Activated naive CD4-positive, alpha-beta T cell treated with anti-CD3 and anti-CD28 coated beads, Interleukin-2, amount 10 ng/mL, durations not matched to agents 5 hours and 36 hours (primary cell): Measurements from ENCODE around the gene CYP4F22. TPM values are rescaled to one million over a fixed set of nuclear protein-coding genes. Genes with fewer than 3 reads are reported as not detected.

Experiments used
- total RNA-seq, 2 experiments: library from RNA; stranded (reverse); gene quantifications; one replicate each; pipeline ENCODE4 v1.2.3, GENCODE V29; 2021

The CYP4F22 gene
- under 1 TPM; 0.12 to 0.23 TPM for total RNA-seq

DNA sequence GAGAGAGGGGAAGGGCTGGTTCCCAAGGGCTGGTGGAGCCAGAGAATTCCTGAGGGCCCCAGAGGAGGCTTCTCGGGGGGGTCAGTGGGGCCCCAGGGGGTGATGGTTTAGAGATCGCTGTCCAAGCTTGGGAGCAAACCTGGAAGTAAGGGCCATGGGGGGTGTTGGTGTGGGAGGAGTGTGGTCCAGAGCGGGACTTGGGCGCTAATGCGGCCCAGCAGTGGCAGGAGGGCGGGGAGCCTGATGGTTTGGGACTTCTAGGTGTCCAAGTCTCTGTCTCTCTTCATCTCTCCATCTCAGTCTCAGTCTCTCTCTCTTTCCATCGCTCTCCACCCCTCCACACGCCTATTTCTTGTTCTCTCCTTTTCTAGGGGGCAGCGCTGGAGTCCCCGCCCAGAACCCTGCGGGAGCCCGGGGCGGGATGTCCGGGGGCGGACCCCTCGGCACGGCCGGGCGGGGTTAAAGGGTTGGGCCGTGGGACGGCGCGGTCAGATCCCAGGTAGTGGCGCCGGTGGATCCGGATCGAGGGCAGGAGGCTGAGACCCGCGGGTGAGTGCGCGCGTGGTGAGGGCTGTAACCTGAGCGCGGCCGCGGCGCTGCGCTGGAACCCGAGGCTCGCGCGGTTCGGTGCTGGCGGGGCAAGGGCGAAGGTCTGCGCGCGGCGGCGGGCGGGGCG lies at the start of gene CYP4F22:
CYP4F22 (plus strand) TSS at position 491 of the 676 bp plus-strand sequence. CDS start 16,812 bp downstream, outside the sequence.

GRCh38 chr19:15464394-15465385 lies 43.6 kb upstream of the CYP4F22 start, which contains the start of gene RASAL3:
RASAL3 (minus strand) TSS chr19:15464544; CDS start chr19:15464358, 186 bp downstream.

GRCh38 chr19:15479391-15480345 lies 28.7 kb upstream of the CYP4F22 start, which contains the start of gene PGLYRP2:
PGLYRP2 (minus strand) TSS chr19:15479501; CDS start chr19:15479371, 130 bp downstream.

Other genes starting within 250 kb of the CYP4F22 start
- gene BRD4, start 176.0 kb upstream of the CYP4F22 start, total RNA-seq: 100 to 1,000 TPM; 106 to 107 TPM
- gene AKAP8, start 128.7 kb upstream of the CYP4F22 start, total RNA-seq: 10 to 100 TPM; 51.3 to 53.5 TPM
- 100 to 1,000 TPM in 1 of 2 experiments, 10 to 100 TPM in 1; 96.7 to 104 TPM for gene AKAP8L, start 89.5 kb upstream of the CYP4F22 start, total RNA-seq
- gene WIZ, start 58.6 kb upstream of the CYP4F22 start, total RNA-seq: 10 to 100 TPM; 27.1 to 29.8 TPM
- 100 to 1,000 TPM; 127 to 130 TPM for gene RASAL3, start 44.0 kb upstream of the CYP4F22 start, total RNA-seq
- gene PGLYRP2, start 29.0 kb upstream of the CYP4F22 start, total RNA-seq: not detected
- not detected for gene CYP4F8, start 106.7 kb downstream of the CYP4F22 start, total RNA-seq
- gene CYP4F3, start 132.4 kb downstream of the CYP4F22 start, total RNA-seq: under 1 TPM in 1 of 2 experiments, not detected in 1; 0.03 TPM
- gene CYP4F12, start 164.6 kb downstream of the CYP4F22 start, total RNA-seq: not detected
- not detected for gene OR10H2, start 219.5 kb downstream of the CYP4F22 start, total RNA-seq
- not detected for gene OR10H3, start 229.5 kb downstream of the CYP4F22 start, total RNA-seq